HCT116 (cell line): Measurements from ENCODE around the gene CDCP1. TPM values are rescaled to one million over a fixed set of nuclear protein-coding genes. Genes with fewer than 3 reads are reported as not detected.
A peak's percentile ranks its signal among the peaks of the same experiment; 100 is the strongest.
"Not testable (repeated sequence)": the region's sequence is repeated elsewhere in the genome, so short reads cannot be mapped to it uniquely, and the experiment has no call there.

Source experiments
- ATAC-seq: fragments of 200-7000 bp; cut with Tn5 transposase; 2 replicates; pipeline ENCODE4 v1.9.1; 2020; ENCODE audit warnings: mild to moderate bottlenecking, moderate library complexity
- BruUV-seq: library from RNA; stranded (reverse); fragments of 400-500 nt; replicated peaks from 2 replicates; lab custom pipeline; 2021; lab: Mats Ljungman, UMichigan
- CTCF ChIA-PET: fragments of 300-600 bp; sonication (Branson Sonifier 250); formaldehyde crosslinking; loops from one replicate; lab custom pipeline; 2021; ENCODE audit warnings: antibody characterized with exemption; lab: Charles Lee
- POLR2A ChIA-PET: fragments of 300-600, 350-600 bp; sonication (Branson Sonifier 250); formaldehyde crosslinking; loops from one replicate; lab custom pipeline; 2021; ENCODE audit warnings: antibody characterized with exemption; lab: Charles Lee
- RAD21 ChIA-PET, 2 experiments: fragments of 300-600 bp; sonication (Branson Sonifier 250); formaldehyde crosslinking; loops; one replicate each; lab custom pipeline; 2023; ENCODE audit warnings: low total read pairs in 2 of 2; ENCODE audit not compliant: uncharacterized antibody in 2 of 2, unreplicated experiment in 2 of 2, low non-redundant PET in 1 of 2; lab: Charles Lee
- DNase-seq: peaks from one replicate; pipeline ENCODE4 v3.0.0-alpha.2; 2010; ENCODE audit warnings: low read depth, low spot score
- H2AFZ ChIP-seq: fragments of 200-600 bp; shearing (Covaris generic), sonication (generic); 2 replicates; pipeline ENCODE4 v1.6.1; 2017; ENCODE audit warnings: low read depth, mixed run types, mixed read lengths, antibody characterized with exemption, low read length; ENCODE audit not compliant: poor library complexity, severe bottlenecking
- H3K27ac ChIP-seq: 2 replicates; pipeline ENCODE4 v1.5.1; 2012; ENCODE audit warnings: low read depth, low read length
- H3K27me3 ChIP-seq: fragments of 200-600 bp; sonication (generic); 2 replicates; pipeline ENCODE4 v1.6.1; 2016; ENCODE audit warnings: mixed run types, low read length, mixed read lengths; ENCODE audit not compliant: insufficient read depth
- H3K36me3 ChIP-seq, 2 experiments: fragments of 200-500 bp in 1 of 2; fragments of 200-600 bp in 1 of 2; sonication (Bioruptor generic) in 1 of 2; sonication (generic) in 1 of 2; 2 replicates each; pipeline versions ENCODE4 v1.5.1 to v1.6.1; 2014 to 2016; ENCODE audit warnings: low read length in 2 of 2, inconsistent platforms in 1 of 2, mixed read lengths in 1 of 2, mixed run types in 1 of 2; ENCODE audit not compliant: insufficient read depth in 2 of 2, control insufficient read depth in 1 of 2
- H3K4me1 ChIP-seq, 2 experiments: fragments of 200-600 bp in 1 of 2; sonication (generic) in 1 of 2; 2 replicates each; pipeline versions ENCODE4 v1.5.1 to v1.6.1; 2012 to 2017; ENCODE audit warnings: low read length in 2 of 2, inconsistent platforms in 1 of 2, mild to moderate bottlenecking in 1 of 2, mixed read lengths in 1 of 2, mixed run types in 1 of 2, moderate library complexity in 1 of 2; ENCODE audit not compliant: insufficient read depth in 2 of 2, control insufficient read depth in 1 of 2
- H3K4me2 ChIP-seq: fragments of 200-600 bp; sonication (generic); 2 replicates; pipeline ENCODE4 v1.6.1; 2017; ENCODE audit warnings: mixed run types, low read length, mixed read lengths
- H3K4me3 ChIP-seq, 2 experiments: fragments of 200-600 bp in 1 of 2; sonication (generic) in 1 of 2; replicated peaks in 1 of 2; 2 replicates each; pipeline ENCODE4 v1.5.1; 2011 to 2016; ENCODE audit warnings: low read length in 2 of 2, control low read depth in 1 of 2, low read depth in 1 of 2, mild to moderate bottlenecking in 1 of 2, mixed read lengths in 1 of 2, mixed run types in 1 of 2
- H3K79me2 ChIP-seq: fragments of 200-600 bp; sonication (generic); 2 replicates; pipeline ENCODE4 v1.6.1; 2017; ENCODE audit warnings: mild to moderate bottlenecking, mixed run types, low read length, moderate library complexity, mixed read lengths; ENCODE audit not compliant: insufficient read depth
- H3K9ac ChIP-seq: fragments of 200-600 bp; sonication (generic); 2 replicates; pipeline ENCODE4 v1.6.1; 2016; ENCODE audit warnings: low read length, mixed read lengths
- H3K9me2 ChIP-seq: fragments of 200-600 bp; sonication (generic), shearing (Covaris generic); 2 replicates; pipeline ENCODE4 v1.6.1; 2017; ENCODE audit warnings: mixed run types, mild to moderate bottlenecking, moderate library complexity; ENCODE audit not compliant: insufficient read depth
- H3K9me3 ChIP-seq, 2 experiments: fragments of 200-500 bp in 1 of 2; fragments of 200-600 bp in 1 of 2; sonication (Bioruptor generic) in 1 of 2; sonication (generic) in 1 of 2; 2 replicates each; pipeline ENCODE4 v1.6.1; 2014 to 2017; ENCODE audit warnings: low read length in 2 of 2, mixed read lengths in 2 of 2, inconsistent platforms in 1 of 2, low read depth in 1 of 2, mild to moderate bottlenecking in 1 of 2, mixed run types in 1 of 2, moderate library complexity in 1 of 2; ENCODE audit not compliant: control insufficient read depth in 1 of 2, insufficient read depth in 1 of 2
- H4K20me1 ChIP-seq: fragments of 200-600 bp; sonication (generic), shearing (Covaris generic); 2 replicates; pipeline ENCODE4 v1.6.1; 2017; ENCODE audit warnings: mixed run types, mild to moderate bottlenecking, moderate library complexity; ENCODE audit not compliant: insufficient read depth
- CTCF ChIP-seq, 3 experiments: fragments of 200-600 bp in 1 of 3; sonication (generic) in 1 of 3; IDR thresholded peaks in 2 of 3; conservative IDR thresholded peaks in 1 of 3; 2 replicates each; pipeline ENCODE4 v1.5.1; 2012 to 2017; ENCODE audit warnings: low read depth in 2 of 3, low read length in 2 of 3, antibody characterized with exemption in 1 of 3, borderline replicate concordance in 1 of 3, control low read depth in 1 of 3, mild to moderate bottlenecking in 1 of 3, mixed read lengths in 1 of 3, mixed run types in 1 of 3, moderate library complexity in 1 of 3; ENCODE audit not compliant: insufficient read depth in 1 of 3
- POLR2AphosphoS5 ChIP-seq: IDR thresholded peaks from 2 replicates; pipeline ENCODE4 v1.6.1; 2011; ENCODE audit warnings: mild to moderate bottlenecking, low read depth, low read length, moderate library complexity
- RAD21 ChIP-seq: IDR thresholded peaks from 2 replicates; pipeline ENCODE4 v1.6.1; 2012; ENCODE audit warnings: low read depth, mild to moderate bottlenecking
- intact Hi-C: fragments of 100-400 bp; cut with micrococcal nuclease; formaldehyde crosslinking; loops from 2 replicates; pipeline ENCODE4 v1.10.0; 2022
- total RNA-seq: library from RNA; stranded (reverse); gene quantifications from one replicate; pipeline ENCODE4 v1.2.1, GENCODE V29; 2021; ENCODE audit not compliant: unreplicated experiment

The CDCP1 gene
- total RNA-seq, 1 experiment from 2014 or later = 196 TPM

- H3K27ac ChIP-seq = no peak overlapping the region
- BruUV-seq = no TSS peak
- H3K9me3 ChIP-seq = no peaks in the 10 kb centered on the region
- ChIA-PET CTCF (interaction anchor here (0.8 to 1.4 kb wide), 4 partner anchors 24 to 131 kb away, joined by 3 to 6 read pairs (median 4); no protein-coding TSS in a partner anchor), RAD21 (no interaction called here), POLR2A (interaction anchor here (0.8 kb wide), 1 partner anchor 29 kb away, joined by 3 read pairs; no protein-coding TSS in a partner anchor)
- no peaks in the 10 kb centered on the region for H3K27me3 ChIP-seq
- peak in 2 of 3 experiments; percentile 30 to 42; a peak in 3 of 6 replicates for TF ChIP-seq CTCF (IDR thresholded peaks at IDR 0.05 in 2 of 3, conservative IDR thresholded peaks at IDR 0.05 in 1 of 3; ENCODE audit: borderline replicate concordance in 1 of 3, insufficient read depth in 1 of 3, low read depth in 2 of 3, low read length in 2 of 3)
- no peak for TF ChIP-seq POLR2AphosphoS5
- TF ChIP-seq RAD21 = peak; percentile 48
- no peak overlapping the region for H3K4me2 ChIP-seq
- H3K9ac ChIP-seq = no peak overlapping the region
- intact Hi-C loops = no loop called here
- H3K36me3 ChIP-seq = peaks cover under 1 to 13% of the 10 kb centered on the region in 2 experiments; a peak in 3 of 4 replicates
- no peaks in the 10 kb centered on the region for H3K9me2 ChIP-seq
- no peak overlapping the region for H2AFZ ChIP-seq
- ATAC-seq (peak; percentile 67), DNase-seq (peak; percentile 59)
- H3K4me1 ChIP-seq = peaks cover 0 to 10% of the 10 kb centered on the region in 2 experiments; a peak in 3 of 4 replicates
- peaks cover 2% of the 10 kb centered on the region; the same call in 1 of the 2 replicates for H3K79me2 ChIP-seq
- no peak overlapping the region for H3K4me3 ChIP-seq
- H4K20me1 ChIP-seq = no peaks in the 10 kb centered on the region
These were observed 67.2 kb downstream of the CDCP1 start for GRCh38 chr3:45078910-45079522.

- DNase-seq, H3K27ac ChIP-seq, H2AFZ ChIP-seq, H3K27me3 ChIP-seq, H3K4me1 ChIP-seq, POLR2A ChIA-PET, H3K79me2 ChIP-seq, H3K4me2 ChIP-seq, H4K20me1 ChIP-seq, H3K36me3 ChIP-seq, H3K4me3 ChIP-seq, ATAC-seq, CTCF ChIA-PET, intact Hi-C loops, H3K9me3 ChIP-seq, BruUV-seq, RAD21 ChIA-PET, H3K9me2 ChIP-seq, H3K9ac ChIP-seq: not testable (repeated sequence)
These were observed 67.9 kb downstream of the CDCP1 start for GRCh38 chr3:45078256-45078655.
